NOMO-1 (cell line): Measurements from ENCODE around the gene MBNL1.
A peak's percentile ranks its signal among the peaks of the same experiment; 100 is the strongest.

Experiments
- DNase-seq, 2 experiments: peaks; one replicate each; lab custom pipeline; 2025; ENCODE audit not compliant: unreplicated experiment in 2 of 2; lab: John Stamatoyannopoulos, UW

Gene MBNL1

DNA sequence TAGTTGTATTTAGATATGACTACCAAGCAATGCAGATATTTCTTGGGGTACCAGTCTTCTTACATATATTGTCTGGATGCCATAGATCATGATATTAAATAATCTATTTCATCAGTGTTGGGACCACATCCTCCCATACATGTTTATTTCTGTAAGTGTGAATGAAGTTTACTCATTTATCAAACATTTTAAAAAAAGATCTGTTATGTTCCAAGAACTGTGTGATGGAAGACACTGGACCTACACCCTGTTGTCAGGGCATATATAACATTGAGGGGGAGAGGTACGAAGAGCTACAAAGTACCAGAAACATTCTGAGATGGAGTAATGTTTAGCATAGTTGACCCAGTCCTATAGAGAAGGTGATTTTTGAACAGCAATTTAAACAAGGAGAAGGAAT is 26.6 kb downstream of the MBNL1 start:
- no peak for DNase-seq

DNA sequence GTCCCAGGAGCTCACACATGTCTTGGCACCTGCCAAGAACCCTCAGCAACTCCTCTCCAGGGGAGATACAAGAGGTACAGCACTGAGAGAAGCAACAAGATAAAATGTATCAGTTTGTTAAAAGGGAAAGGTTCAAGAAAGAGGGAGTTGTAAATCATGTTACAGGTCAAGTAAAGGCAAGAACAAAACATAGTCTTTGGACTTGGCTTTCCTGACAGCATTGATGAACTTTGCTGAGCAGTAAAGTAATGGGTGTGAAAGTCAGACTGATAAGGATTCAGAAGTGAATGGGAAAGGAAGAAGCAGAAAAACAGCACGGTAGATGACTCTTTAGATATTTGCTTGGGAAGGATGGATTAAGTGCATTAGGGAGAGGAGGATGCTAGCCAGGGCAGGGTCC is 27.1 kb downstream of the MBNL1 start:
- DNase-seq: no peak

DNA sequence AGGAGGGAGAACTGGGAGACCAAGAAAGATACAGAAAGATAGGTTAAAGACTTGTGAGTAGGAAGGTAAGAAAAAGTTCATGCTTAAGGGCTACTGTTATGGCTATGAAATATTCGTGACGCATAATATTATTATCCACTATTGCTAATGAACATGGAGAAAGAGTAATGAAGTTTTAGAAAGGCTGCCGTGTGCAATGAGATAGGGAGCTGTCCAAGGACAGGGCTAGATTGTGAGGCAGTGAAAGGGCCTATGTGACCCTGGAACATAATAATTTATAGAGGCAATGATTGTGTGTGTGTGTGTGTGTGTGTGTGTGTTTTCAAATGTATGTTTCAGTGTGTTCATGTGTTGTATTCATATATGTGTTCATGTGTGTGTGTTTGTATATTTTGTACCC is 27.7 kb downstream of the MBNL1 start:
- DNase-seq: no peak

DNA sequence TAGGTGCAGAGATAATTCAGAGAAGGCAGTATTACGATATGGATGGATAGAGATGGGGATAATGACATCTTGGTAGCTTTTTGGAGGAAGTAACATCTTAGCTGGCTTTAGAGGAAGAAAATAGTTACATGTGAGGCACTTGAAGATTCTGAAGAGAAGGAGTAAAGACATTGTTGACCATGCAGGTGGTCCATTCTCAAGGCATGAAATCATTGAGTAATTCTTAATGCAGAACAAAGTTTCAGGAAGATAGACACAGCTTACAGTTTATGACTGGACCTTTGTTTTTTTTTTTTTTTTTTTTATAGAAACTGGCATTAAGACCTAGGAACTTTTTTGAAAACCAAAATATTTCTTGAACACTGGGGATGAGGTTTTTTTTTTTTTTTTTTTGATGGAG is 28.2 kb downstream of the MBNL1 start:
- DNase-seq: peak in 1 of 2 experiments; percentile 79

DNA sequence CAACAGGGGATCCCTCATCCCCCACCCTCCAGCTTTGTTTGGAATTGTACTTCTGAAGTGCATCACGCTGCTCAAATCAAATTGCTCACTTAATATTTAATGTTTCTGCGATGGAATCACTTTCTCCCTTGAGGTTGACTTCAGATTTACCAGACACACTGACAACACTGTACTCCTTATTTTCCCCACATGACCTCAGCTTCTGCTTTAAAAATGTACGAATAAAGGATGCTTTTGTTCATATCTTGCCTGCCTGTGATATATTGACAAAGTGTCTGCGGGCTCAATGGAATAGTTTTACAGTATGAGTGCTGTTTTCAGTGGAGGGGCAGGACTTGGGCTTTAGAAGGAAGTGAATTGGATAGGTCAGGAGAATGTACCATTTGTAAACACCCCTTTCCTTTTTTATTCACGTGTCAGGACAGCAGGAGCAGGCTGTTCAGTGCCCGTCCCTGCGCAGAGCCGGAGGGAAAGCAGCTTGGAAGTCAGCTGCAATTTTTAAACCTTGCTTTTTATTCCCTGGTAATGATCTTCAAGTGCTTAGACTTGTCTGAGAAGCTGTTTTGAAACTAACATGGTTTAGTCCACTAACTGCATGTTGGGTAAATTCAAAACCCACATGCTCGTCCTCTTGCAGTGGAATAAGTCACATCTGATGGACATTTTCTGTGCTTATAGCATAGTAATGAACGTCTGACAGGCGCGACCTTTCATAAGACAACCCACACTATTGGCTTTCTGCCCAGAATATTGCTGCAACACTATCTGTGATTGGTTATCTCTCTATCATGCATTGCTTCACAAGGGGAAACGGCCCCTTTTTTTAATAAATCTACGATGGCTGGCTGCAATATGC is 29.9 kb downstream of the MBNL1 start:
- DNase-seq: peak; percentile 94 to 98

DNA sequence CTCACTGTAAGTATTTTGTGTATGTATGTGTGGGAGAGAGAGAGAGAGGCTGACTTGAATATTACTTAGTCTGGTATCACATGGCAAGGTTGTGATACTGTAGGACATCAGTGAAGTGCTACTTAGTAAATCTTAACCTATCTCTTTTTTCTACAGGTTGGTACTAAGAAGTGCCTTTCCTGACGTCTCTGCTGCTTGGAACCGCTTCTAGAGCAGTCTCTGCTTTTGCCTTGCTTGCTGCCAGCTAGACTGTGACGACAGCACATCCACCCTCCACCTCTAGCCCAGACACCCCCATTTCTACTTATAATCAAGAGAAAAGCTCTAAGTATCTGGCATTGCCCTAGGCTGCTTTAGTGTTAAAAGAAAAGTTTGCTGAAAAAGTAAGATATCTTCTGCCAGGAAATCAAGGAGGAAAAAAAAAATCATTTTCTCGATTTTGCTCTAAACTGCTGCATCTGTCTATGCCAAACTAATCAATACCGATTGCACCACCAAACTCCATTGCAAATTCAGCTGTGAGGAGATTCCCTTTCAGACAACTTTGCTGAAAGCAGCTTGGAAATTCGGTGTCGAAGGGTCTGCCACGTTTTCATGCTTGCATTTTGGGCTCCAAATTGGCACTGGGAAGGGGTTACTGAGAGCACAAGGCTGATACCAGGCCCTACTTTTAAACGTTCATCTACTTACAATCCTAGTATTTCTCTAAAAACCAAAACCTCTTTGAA is 30.7 kb downstream of the MBNL1 start:
- no peak for DNase-seq

DNA sequence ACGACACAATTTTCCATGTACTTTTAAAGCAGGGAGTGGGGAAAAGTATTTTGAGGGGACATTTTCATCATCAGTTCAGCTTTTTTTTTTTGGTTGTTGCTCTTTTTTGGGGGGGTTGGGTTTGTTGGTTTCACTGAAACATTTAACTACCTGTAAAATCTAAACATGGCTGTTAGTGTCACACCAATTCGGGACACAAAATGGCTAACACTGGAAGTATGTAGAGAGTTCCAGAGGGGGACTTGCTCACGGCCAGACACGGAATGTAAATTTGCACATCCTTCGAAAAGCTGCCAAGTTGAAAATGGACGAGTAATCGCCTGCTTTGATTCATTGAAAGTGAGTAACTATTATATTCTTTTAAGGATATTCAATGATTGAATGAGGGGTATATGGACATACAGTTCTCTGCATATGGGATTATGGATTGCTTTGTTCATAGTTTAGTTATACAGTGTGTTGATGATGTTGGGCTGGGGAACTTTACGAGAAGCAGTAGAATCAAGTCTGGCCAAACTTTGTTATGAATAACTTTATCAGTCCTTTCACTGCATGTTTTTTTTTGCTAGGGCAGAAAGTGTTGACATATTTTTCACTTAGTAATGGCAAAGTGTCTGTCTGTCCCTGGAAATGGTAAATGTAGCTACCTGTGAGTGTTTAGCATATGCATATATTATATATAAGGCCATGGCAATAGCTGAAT is 31.5 kb downstream of the MBNL1 start:
- DNase-seq: no peak

DNA sequence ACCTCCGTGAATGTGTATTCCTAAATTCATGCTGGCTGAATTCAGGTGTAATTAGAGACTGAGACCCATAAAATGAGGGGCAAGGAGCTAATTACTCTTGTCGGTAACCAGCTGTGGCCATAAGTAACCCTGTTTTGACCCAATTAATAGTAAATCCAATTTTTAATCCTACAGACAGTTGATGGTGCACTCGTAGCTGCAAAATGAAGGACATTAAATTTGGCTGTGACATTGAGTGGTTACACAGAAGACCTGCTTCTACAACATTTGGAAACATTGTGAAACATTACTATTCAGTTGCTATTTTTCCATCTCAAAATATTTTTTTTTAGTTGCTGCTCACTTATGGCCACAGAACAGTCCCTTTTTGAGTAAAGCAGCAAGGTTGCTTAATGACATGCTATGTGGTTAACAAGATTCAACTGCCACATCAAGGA is 33.0 kb downstream of the MBNL1 start:
- peak; percentile 53 to 92 for DNase-seq

DNA sequence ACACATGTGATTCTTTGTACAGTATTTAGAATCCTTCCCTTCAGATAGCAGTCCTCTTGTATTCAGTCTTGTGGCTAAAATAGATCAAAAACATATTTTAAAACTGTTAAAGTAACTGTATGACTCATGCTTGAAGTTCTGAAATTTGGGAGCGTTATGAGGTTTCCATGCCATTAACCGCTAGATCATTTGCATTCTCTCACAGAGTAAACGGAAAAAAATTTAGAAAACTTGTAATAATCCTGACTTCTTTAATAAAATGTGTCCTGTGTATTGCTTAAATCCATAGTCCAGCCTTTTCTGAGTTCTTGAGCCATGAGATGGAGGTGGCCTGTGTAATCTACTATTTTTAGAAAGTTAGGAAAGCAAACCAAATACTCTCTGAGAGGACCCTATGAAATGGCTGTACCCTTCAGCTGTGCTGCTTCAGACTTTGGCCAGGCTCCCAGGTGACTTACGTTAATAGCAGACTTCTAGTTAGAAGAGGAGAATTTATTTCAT is 33.8 kb downstream of the MBNL1 start:
- DNase-seq: peak in 1 of 2 experiments; percentile 82

DNA sequence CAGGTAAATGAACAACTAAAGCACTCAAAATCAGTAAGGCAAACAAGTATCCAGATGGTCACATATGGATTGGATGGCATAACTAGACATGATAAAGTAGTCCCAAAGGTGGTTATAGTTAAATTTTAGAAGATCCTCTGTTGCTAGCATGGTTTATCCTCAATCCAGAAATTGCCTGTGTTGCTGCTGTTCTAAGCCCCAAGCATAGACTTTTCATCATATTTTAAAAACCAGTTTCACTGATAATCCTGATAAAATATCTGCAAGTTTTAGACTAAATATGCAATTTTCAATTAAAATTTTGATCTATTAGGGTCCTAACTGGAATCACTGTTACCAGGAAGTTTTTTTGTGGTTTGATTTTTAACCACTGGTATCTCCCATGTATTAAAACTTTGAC is 35.4 kb downstream of the MBNL1 start:
- no peak for DNase-seq

DNA sequence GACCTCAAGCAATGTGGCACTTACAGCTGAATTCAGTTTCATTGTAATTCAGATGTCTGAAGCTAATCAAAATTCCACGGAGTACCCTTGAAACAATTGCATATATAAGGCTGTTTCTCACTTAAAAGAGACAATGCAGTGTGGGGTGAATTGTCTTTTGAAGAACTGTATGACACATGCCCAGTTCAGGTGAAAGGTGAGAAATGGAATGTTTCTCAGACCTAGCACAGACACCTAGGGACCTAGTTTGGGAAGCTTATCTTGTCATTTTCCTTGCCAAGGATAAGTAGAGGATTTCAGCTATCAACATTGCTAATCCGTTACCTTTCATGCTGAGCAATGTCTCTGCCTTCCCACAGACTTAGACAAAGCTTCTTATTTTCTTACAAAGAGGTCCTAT is 36.3 kb downstream of the MBNL1 start:
- DNase-seq: no peak

DNA sequence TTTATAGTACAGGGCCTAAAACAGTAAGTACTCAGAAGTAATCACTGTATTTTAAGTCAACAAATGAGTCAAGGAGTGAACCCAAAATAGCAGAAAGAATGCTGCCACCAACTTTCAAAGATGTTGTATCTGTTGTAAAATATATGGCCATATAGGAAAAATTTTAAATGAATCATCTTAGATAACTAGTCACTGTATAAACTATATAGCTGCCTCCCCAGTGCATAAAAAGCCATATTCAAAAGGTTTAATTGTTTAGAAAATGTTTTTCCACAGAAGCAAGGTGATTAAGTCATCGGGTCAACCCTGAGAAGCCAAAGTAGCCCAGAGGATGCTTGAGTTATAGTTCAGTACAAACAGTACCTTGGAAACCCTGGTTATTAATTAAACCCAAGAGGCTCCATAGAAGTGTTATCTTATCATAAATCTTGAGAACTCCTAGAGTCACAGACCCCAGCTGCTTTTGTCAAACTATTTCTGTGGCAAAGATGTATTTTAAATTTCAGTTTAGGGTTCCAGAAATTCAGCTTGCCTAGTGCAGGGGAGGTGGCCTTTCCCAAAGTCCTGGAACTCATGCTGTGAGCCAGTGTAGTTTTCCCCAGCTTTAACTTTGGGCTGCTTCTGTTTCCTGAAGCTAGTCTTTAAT is 39.2 kb downstream of the MBNL1 start:
- DNase-seq: no peak

DNA sequence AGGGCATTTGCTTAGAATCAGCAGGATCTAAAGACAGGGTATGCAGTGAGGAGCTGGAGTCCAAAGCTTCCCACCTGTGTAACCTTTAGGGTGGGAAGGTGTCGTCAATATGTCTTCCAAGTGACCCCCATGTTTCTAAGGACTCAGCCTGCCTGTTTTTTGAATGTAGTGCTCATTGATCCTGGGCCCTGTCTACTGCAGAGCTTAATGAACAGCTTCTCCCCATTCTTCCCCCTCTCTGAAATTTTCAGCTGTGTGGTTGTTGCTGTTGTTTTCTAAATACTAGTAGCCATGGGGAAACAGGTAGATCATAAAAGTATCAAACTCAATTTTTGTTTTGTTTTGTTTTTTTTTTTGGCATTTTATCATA is 39.7 kb downstream of the MBNL1 start:
- no peak for DNase-seq

DNA sequence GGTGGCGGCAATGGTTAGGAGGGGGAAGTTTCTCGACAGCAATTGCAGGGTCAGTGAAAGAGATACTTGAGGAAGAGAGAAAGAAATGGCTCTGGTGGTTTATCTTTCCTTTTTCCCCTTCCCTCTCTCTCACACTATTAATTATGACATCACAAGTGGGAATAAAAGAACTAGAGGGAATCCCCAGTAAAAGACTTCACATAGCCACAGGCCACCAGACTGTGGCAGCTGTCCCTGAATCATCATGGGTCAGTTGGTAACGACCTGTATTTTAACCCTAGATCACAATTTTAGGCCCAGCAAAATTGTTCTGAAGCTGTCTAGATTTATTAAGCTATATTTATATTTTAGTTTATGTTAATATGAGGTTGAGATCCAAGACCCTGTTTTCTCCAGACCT is 40.3 kb downstream of the MBNL1 start:
- DNase-seq: no peak

DNA sequence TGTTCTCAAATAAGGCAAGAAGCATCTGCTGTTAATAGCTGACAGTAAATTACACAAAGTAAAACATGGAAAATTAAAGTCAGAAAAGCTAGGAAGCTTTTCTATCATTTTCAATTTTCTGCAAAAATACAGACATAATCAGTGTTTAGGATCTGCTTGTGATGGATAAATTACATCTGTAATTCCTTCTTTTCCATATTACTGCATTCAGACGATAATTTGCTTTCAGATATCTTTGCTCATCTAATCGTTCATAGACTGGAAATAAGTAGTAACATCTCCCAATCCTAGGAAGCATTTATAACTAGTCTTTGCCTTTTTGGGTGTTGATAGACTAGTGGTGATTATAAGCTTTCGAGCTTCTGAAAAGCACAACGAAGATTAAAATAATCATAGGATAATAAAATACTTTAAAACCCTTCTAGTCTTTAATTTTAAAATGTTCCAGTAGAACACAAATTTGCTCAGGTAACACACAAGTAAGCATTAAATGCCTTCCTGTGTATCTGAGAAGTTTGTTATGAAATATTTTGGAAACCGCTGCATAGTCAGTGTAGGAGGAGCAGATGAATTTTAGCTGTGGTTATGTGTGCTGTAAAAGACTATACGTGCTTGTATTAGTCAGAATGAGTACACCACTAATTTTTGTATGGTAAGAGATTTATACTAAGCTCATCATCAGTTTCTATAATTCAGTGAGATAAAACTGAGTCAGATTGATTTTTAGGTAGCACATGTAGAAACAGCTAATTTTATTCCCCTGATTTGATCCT is 41.0 kb downstream of the MBNL1 start:
- DNase-seq: no peak

DNA sequence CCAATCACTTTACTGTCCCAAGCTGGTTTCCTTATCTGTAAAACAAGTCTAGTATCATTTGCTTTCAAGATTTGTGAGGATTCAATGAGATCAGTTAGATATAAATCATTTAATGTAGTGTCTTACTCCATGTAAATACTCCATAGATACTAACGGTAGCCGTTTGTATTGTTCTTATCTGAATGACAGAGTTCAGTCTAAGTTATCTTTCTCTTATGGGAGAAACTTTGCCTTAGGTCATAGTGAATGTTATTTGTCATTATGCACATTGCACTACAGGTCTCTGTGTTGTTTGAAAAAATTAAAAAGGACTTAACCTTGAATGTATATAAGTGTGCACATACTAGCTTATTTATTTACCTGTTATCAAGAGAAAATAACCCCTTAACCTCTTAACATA is 44.7 kb downstream of the MBNL1 start:
- no peak for DNase-seq

DNA sequence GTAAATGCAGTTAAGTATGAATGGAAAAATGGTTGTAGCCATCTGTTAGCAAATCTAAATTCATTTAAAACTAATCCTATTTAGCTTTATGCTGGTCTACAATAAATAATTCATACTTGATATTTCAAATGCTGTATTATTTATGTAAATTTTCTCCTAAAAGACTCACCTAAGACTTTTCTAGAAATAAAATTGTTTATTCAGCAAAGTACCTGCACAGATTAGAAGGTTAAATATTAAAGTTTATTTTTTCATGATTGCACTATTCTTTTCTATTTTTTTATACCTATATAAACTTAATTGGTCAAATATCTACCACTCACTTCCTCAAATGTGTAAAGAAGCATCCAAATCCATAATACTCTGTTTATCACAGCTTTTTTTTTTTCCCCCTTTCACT is 45.2 kb downstream of the MBNL1 start:
- DNase-seq: no peak

DNA sequence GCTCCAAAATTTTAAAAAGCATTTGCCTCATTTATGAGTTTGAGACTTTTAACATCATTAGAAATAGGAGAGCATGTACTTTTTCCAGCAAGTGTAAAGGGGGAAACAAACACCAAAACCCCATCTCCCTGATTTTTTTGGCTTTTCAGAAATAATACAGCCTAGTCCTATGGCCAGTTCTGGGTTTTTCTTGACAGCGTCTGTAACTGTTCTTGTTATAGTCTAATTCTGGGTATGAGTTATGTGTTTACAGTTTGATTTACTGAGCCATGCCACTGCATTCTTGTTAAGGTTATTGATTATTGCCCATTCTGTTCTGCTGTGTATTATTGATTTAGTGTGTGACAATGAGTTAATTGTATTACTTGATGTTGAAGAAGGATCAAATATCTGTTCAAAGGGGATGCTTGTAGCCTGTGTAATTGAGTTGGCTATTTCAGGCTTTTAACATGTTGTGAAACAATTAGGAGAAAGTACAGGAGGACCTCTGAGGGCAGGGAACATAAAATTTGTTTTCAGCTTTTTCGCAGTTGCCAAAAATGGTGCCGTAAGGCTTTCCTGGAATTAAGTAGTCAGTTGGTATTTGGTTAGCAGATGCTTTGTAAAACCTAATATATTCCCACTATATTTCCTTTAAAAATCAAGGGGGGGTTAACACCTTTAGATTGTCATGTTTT is 46.1 kb downstream of the MBNL1 start:
- DNase-seq: no peak

DNA sequence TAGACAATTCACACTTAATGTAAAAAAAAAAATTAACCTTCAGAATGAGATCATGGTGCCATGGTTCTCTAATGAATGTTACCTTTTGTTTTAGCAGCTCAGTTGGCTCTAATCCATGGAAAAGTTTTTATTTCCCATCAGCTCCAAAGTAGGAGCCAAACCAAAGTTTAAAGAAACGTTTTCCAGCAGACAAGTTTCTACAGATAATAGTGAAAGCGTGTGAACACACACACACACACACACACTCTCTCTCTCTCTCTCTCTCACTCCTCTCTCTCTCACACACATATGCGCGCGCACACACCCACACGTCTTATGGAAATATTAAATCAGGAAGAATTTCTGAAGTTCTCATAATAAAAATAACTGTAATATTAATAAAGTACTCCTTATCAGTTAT is 46.9 kb downstream of the MBNL1 start:
- DNase-seq: no peak

DNA sequence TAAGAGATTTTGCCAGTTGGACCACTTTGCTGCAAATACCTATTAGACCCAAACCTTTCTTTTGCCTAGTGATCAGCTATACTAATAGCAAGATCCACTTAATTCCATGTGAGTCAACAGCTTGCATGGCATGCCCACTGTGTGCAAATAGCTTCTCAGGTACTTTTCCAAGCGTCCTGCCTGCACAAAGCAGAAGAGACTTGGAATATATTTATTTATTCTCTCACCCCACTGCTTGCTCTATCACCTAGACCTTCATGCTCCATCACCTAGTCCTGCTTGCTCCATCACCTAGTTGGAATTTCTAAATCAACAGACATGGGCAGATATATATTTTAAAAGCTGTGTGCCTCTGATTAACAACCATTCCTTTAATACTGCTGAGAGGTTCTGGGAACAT is 47.6 kb downstream of the MBNL1 start:
- no peak for DNase-seq
